Neutrophil (primary cell): ENCODE data around the gene STK33.

Experiments
- H3K27ac ChIP-seq: fragments of 200-600 bp; sonication (generic); 2 replicates; pipeline ENCODE4 v1.5.1; 2016; ENCODE audit warnings: mild to moderate bottlenecking, moderate library complexity
- H3K27me3 ChIP-seq: fragments of 200-600 bp; sonication (generic); 2 replicates; pipeline ENCODE4 v1.6.0; 2016; ENCODE audit warnings: mild to moderate bottlenecking
- H3K36me3 ChIP-seq: fragments of 200-600 bp; sonication (generic); 2 replicates; pipeline ENCODE4 v1.5.1; 2017
- H3K4me1 ChIP-seq, 2 experiments: fragments of 200-600 bp in 1 of 2; sonication (generic) in 1 of 2; 1 replicate in 1 of 2; 2 replicates in 1 of 2; pipeline versions ENCODE4 v1.5.1 to v1.6.1; 2013 to 2016; ENCODE audit warnings: low read depth in 1 of 2, low read length in 1 of 2, mild to moderate bottlenecking in 1 of 2, moderate library complexity in 1 of 2; ENCODE audit not compliant: control insufficient read depth in 1 of 2, insufficient read depth in 1 of 2
- H3K4me3 ChIP-seq, 2 experiments: fragments of 200-600 bp in 1 of 2; sonication (generic) in 1 of 2; 1 replicate in 1 of 2; 2 replicates in 1 of 2; pipeline ENCODE4 v1.5.1; 2013 to 2016; ENCODE audit warnings: low read depth in 1 of 2, low read length in 1 of 2, mild to moderate bottlenecking in 1 of 2, moderate library complexity in 1 of 2
- H3K9me3 ChIP-seq: fragments of 200-600 bp; sonication (generic); 2 replicates; pipeline ENCODE4 v1.5.1; 2016
- TF ChIP-seq, protein P1 (sequence below): fragments of 200-600 bp; sonication (generic); IDR thresholded peaks from 2 replicates; pipeline ENCODE4 v1.5.1; 2016; ENCODE audit warnings: antibody characterized with exemption

The STK33 gene

DNA sequence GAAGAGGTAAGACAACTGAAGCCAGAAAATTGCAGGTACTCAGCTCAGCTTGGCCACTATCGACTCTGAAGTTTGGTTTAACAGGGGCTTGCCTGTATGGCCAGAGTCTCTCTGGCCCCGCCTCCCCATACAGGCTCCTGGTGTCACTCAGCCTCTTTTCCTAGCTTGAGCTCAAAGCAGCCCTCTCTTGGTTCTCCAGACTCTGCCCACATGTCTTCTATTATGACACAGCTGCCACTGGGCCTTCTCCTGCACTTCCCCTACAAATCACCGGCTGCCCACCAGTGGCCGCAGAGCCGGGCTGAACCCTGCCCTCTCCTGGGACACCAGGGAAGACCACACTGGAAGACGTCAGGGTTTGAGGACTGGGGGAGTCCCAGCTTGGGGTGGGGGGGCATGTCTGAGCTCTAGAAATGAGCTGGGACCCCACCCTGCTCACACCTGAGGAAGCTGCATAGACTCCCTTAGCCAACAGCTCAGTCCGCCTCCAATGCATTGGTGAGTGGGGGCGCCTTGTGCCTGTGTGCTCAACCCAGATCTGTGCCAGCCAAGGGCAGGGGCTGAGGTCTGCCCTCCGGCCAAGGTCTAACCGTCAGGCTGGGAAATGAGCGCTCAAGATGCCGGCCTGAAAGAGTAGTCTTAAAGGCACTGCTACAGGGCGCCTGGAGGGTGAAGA lies 236.0 kb downstream of the STK33 start:
- Histone ChIP-seq H3K27ac (no peak overlapping the region), H3K27me3 (peaks cover 35% of the 10 kb centered on the region), H3K4me3 (no peak overlapping the region), H3K4me1 (no peaks in the 10 kb centered on the region), H3K36me3 (no peaks in the 10 kb centered on the region), H3K9me3 (no peaks in the 10 kb centered on the region)
- TF ChIP-seq, protein P1, sequence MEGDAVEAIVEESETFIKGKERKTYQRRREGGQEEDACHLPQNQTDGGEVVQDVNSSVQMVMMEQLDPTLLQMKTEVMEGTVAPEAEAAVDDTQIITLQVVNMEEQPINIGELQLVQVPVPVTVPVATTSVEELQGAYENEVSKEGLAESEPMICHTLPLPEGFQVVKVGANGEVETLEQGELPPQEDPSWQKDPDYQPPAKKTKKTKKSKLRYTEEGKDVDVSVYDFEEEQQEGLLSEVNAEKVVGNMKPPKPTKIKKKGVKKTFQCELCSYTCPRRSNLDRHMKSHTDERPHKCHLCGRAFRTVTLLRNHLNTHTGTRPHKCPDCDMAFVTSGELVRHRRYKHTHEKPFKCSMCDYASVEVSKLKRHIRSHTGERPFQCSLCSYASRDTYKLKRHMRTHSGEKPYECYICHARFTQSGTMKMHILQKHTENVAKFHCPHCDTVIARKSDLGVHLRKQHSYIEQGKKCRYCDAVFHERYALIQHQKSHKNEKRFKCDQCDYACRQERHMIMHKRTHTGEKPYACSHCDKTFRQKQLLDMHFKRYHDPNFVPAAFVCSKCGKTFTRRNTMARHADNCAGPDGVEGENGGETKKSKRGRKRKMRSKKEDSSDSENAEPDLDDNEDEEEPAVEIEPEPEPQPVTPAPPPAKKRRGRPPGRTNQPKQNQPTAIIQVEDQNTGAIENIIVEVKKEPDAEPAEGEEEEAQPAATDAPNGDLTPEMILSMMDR = no peak

DNA sequence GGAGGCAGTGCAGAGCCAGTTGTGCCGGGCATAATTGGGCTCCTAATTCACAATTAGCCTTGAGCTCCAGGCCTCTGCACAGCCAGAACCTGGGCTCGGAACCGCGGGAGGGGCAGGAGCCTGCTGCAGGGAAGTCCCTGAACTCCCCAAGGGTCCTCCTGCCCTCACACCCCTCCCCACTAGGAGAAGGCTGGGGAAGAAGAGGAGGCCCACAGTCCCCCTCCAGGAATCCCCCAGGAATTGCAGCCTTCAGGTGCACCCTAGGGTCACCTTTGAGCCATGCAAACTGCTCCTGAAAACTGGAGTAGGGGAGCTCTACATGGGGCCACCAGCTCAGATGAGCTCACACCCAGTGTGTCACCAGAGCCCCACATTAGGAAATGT lies 236.5 kb downstream of the STK33 start:
- Histone ChIP-seq H3K27ac (no peak overlapping the region), H3K4me1 (no peaks in the 10 kb centered on the region), H3K9me3 (no peaks in the 10 kb centered on the region), H3K36me3 (no peaks in the 10 kb centered on the region), H3K4me3 (no peak overlapping the region), H3K27me3 (peaks cover 35% of the 10 kb centered on the region)
- TF ChIP-seq, protein P1 = no peak

DNA sequence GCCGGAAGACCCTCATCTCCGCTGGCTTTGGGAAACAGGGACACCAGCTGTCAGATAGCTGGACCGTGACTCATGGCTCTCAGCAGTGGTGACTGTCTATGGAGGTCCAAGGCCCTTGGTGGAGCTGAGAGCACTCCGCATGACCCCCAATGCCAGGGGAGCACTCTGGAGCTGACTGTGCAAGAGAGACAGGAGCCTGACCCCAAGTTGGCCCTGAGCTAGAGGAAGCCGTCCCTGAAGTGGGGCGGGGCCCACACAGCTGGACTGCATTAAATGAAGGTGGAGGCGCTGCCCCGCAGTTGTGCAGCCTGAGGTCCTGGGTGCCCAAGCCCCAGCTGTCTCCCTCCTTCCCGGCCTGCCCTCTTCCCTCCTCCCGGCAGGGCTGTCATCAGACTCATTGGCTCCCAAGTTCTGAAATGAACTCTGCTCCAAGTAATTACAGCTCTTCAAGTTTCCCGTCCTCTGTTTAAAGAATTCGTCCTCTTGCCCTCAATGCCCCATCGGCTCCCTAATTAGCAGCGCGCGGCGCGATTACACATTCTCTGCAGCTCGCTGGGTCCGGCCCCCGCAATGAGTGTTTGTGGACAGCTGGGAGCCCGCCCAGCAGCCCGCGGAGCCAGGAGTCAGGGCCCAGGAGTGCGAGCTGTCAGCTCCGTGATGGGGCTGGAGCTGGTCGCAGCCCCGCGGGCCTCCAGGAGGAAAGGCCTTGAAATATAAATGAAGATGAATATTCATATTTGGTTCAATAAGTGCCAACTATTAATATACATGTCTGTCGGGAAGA lies 237.1 kb downstream of the STK33 start:
- Histone ChIP-seq H3K9me3 (no peaks in the 10 kb centered on the region), H3K27ac (no peak overlapping the region), H3K4me1 (no peaks in the 10 kb centered on the region), H3K4me3 (no peak overlapping the region), H3K27me3 (peaks cover 35% of the 10 kb centered on the region), H3K36me3 (no peaks in the 10 kb centered on the region)
- TF ChIP-seq, protein P1 = no peak

DNA sequence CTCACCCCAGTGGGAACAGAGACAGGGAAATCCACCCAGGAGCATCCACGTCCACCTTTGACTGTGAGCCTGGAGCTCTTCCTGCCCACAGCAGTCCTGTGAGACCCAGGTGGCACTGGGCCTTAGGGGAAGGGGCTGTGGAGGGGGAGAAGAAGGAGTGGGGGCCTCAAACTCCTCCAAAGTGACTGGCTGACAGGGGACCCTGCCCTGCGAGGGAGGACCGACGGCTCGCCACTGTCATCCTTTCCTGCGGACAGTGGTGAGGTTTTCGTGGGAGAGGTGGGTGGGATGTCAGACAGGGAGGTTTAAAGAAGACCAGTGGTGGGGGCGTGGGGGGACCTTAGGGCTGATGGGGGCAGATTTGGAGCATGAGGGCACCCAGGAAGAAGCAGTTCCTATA lies 237.8 kb downstream of the STK33 start:
- TF ChIP-seq, protein P1 = no peak
- Histone ChIP-seq H3K9me3 (no peaks in the 10 kb centered on the region), H3K4me1 (no peaks in the 10 kb centered on the region), H3K4me3 (no peak overlapping the region), H3K36me3 (no peaks in the 10 kb centered on the region), H3K27ac (no peak overlapping the region), H3K27me3 (peaks cover 35% of the 10 kb centered on the region)

DNA sequence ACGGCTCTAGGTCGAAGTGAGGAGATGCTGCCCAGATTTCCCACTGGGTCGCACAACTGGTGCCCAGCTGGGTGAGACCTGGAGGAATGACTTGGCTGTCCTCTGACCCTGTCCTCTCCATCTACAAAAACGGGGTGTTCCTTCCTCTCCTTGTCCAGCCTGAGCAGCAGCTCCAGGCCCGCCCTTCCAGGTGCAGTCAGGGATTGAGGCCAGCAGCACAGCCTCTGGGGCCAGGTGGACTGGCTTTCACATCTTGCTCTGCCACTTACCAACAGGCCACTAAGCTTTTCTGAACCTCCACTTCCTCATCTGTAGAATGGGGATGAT lies 238.6 kb downstream of the STK33 start:
- Histone ChIP-seq H3K9me3 (no peaks in the 10 kb centered on the region), H3K27ac (no peak overlapping the region), H3K4me1 (no peaks in the 10 kb centered on the region), H3K36me3 (no peaks in the 10 kb centered on the region), H3K27me3 (peaks cover 35% of the 10 kb centered on the region), H3K4me3 (no peak overlapping the region)
- TF ChIP-seq, protein P1 = no peak
